ENCODE results near the gene PNPLA5.

Gene PNPLA5

GRCh38 chr22:43854786-43855271 is 37.0 kb downstream of the PNPLA5 start:
- no peak for DNase-seq (ENCODE audit: low read depth)

DNA sequence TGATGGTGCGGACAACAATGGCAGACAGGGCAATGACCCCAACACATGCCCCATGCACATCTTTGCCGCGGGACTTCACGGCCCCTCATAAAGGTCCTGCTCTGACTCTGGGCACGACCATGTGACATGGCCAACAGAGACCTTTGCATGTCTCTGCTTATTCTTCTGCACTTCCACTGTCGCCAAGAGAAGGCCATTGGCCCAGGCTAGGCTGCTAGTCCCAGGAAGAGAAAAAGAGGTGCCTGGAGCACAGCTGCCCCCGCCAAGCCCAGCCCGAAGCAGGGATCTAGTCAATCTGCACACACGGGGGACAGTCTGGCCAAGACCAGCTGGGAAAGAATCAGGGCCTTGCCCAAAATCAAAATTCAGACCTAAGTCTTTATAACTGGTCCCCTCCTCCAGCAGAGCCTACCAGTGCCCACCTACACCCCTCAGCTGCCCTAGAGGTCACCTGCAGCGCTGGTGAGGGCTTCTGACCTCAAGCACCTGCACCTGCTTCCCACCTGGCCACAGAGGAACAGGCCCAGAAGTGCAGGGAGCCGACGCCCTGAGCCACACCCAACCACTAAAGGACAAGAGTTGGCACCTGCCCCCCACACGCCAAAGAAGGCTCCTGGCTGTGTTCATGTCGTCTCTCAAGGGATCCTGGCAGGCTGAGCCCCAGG is 37.6 kb downstream of the PNPLA5 start:
- no peak for DNase-seq (ENCODE audit: low read depth)

- no peak for DNase-seq (ENCODE audit: low read depth)
These were observed 38.4 kb downstream of the PNPLA5 start for GRCh38 chr22:43853328-43853931.

DNA sequence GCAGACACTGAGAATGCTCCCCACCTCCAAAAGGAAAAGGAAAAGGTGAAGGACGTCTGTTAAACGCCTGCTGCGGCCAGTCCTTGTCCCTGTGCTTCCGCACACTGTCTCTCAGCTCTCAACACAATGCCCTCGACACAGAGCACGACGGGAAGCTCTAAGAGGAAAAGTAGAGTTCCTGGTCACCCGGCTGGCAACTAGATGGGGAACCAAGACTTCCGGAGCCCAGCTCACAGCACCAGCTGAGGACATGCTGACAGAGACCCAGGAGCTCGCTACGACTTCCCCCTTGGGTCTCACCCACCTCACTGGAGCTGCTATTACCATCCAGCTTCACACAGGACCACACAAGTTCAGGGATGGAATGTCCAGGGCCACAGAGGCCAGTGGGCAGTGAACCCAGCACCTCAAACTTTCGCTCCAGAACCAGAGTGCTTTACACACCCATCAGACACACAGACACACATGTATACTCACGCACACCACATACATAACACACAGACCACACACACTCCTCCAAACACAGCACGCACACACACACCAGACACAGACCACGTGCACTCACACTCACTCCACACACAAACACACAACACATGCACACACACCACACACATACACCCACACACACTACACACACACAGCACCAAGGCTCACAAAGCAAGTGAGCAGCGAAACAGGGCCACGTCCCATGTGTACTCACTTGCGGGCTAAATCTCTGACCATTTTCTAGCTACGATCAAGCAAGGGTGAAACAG is 39.1 kb downstream of the PNPLA5 start:
- DNase-seq (ENCODE audit: low read depth): no peak

- no peak for DNase-seq (ENCODE audit: low read depth)
These were observed 39.9 kb downstream of the PNPLA5 start for GRCh38 chr22:43851979-43852307.

DNA sequence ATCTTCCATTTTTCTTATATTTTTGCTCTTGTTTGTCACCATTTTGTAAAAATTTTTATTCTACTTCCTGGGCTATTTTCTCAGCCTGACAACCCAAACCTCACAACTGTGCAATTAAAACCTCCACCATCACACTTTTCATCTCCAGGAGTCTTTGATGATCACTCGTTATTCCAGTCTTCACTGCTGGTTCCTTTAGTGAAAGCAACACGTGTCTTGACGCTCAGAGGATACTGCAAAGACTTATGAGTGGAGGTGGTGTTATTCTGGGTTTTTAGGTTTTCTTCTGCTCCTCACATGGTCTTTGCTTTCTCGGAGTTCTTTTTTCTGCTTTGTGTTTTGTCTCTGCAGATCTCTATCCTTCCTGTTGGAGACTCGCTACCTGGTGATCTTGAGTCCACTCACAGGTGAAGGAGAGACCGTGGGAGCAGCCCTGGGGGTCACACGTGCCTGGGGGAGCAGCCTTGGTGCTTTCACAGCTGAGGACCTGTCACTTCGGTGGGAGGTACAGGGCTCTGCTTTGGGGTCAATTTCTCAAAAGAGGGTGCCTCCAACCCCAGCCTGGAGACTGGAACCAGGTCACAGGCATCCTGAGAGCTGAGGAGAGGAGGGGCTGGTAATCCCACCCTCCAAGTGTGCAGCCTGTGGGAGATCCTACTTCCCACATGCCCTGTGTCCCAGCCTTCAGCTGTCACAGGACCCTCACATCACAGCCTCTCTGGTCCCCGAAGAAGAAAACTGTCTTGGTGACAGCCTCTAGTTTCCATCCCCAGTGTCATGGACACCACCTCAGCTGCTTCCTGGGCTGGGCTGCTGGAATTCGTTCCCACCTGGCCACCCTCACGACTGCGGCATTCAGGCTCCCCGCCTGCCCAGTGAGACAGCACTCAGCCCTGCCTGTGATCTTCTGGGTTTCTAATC is 40.5 kb downstream of the PNPLA5 start:
- no peak for DNase-seq (ENCODE audit: low read depth)

DNA sequence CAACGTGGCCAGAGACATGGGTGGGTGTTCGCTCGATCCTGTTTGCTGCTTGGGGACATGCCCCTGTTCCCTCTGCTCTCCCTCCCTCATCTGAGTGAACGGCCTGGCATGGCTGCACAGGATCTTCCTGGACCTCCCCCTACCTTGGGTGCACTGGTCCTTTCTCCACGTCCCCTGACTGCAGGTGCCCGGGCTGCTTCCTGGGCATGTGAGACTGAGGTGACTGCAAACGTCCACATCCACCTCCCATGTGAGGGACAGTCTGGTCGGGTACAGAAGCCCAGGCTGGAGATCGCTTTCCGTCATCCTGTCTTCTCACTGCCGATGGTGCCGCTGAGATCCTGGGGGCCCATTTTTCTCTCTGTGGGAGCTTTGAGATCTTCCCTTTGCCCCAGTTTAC is 41.3 kb downstream of the PNPLA5 start:
- DNase-seq (ENCODE audit: low read depth): no peak

- no peak for DNase-seq (ENCODE audit: low read depth)
These were observed 42.1 kb downstream of the PNPLA5 start for GRCh38 chr22:43849731-43850130.

GRCh38 chr22:43848366-43849171 is 43.2 kb downstream of the PNPLA5 start:
- DNase-seq (ENCODE audit: low read depth): no peak

GRCh38 chr22:43847376-43848289 is 44.2 kb downstream of the PNPLA5 start:
- no peak for DNase-seq (ENCODE audit: low read depth)

DNA sequence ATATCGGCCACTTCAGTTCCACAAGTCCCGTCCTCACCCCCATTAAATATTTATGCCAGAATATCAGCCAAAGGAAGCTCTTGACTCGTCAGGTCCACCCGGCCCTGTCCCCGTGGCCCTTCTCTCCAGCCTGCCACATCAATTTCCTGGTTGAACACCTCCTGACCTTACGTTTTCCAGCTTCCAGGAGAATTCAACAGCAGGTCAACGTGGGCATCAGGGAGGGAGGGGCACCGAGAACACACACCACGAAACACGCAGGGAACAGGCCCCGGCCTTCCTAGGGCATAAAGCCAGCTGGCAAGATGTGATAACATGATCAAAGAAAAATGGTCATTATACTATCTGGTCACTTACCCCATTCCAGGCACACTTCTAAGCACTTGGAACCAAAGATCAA is 44.8 kb downstream of the PNPLA5 start:
- no peak for DNase-seq (ENCODE audit: low read depth)

DNA sequence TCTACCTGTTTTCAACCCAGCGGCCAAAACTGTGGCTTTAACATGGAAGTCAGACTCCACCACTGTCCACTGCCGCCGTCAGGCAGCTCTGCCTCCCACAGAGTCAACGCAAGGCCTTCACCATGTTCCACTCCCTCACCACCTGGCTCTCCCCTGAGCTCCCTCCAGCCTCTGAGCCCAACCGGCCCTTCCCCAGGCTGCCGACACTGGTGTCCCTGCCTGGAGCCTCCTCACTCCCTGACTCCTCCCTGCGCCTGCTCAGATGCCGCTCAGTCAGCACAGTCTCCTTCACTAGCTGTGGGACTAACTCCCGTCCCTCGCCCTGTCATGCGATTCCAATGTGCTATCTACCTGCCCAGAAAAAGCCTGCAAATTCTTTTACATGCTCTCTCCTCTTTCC is 45.8 kb downstream of the PNPLA5 start:
- no peak for DNase-seq (ENCODE audit: low read depth)

- no peak for DNase-seq (ENCODE audit: low read depth)
These were observed 47.0 kb downstream of the PNPLA5 start for GRCh38 chr22:43844560-43845545.

GRCh38 chr22:43843783-43844530 is 47.9 kb downstream of the PNPLA5 start:
- no peak for DNase-seq (ENCODE audit: low read depth)

DNA sequence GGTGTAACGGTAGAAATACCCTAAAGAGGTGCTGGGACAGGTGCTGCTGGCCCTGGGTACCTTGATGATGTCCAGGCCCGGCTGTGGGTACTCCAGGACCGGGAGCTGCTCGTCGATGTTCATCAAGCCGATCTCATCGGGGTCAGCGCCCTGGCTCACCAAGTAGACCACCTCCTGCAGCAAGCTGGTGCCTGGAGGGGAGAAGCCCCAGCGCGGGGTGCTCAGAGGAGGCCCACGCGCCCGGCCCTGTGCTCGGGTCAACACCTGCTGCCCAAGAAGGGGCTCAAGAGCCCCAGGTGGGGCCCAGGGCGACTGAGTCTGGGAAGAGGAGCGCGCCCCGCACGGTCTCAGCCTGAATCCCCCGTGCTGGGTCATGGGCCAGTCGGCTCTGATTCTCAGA is 50.1 kb downstream of the PNPLA5 start:
- DNase-seq (ENCODE audit: low read depth): no peak

DNA sequence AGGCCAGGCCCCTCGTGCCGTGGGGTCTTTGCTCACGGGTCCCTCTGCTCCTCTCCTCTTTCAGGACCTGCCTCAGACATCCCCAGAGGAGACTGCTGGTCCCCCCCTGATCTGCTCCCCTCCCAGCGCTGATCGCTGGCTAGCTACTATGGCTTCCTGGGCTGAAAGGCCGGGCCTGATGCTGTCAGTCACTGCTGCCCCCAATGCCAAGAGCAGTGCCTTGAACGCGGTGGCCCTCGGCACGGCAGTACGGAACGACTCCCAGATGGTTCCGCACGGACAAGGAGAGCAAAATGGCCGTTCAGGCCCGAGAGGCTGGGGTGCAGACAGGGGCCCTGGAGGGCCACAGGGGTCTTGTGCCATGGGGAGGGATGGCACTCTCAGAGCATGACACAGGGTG is 51.0 kb downstream of the PNPLA5 start:
- DNase-seq (ENCODE audit: low read depth): no peak

DNA sequence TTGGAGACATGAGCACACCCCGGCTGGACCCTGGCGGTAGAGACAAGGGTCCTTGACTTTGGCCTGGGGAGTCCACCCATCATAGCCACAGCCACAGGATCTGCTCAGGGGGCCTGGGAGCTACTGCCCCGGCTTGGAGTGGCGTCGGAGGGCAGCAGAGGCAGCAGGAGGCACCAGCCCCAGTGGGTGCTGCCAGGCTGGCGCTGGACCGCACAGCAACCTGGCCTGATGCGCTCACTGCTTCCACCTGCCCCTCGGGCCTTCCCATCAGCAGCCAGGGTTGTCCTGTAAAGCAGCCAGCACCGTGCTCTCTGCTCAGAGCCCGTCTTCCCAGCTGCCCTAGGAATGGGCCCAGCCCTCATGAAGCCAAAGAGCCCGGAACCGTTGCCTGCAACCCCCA is 51.4 kb downstream of the PNPLA5 start:
- DNase-seq (ENCODE audit: low read depth): no peak

GRCh38 chr22:43839781-43840180 is 52.0 kb downstream of the PNPLA5 start:
- no peak for DNase-seq (ENCODE audit: low read depth)
